Measurements from ENCODE around the gene TSTD2. TPM values are rescaled to one million over a fixed set of nuclear protein-coding genes. Genes with fewer than 3 reads are reported as not detected.

TSTD2 gene
- total RNA-seq = 8.3 and 16.3 TPM in 2 replicates

DNA sequence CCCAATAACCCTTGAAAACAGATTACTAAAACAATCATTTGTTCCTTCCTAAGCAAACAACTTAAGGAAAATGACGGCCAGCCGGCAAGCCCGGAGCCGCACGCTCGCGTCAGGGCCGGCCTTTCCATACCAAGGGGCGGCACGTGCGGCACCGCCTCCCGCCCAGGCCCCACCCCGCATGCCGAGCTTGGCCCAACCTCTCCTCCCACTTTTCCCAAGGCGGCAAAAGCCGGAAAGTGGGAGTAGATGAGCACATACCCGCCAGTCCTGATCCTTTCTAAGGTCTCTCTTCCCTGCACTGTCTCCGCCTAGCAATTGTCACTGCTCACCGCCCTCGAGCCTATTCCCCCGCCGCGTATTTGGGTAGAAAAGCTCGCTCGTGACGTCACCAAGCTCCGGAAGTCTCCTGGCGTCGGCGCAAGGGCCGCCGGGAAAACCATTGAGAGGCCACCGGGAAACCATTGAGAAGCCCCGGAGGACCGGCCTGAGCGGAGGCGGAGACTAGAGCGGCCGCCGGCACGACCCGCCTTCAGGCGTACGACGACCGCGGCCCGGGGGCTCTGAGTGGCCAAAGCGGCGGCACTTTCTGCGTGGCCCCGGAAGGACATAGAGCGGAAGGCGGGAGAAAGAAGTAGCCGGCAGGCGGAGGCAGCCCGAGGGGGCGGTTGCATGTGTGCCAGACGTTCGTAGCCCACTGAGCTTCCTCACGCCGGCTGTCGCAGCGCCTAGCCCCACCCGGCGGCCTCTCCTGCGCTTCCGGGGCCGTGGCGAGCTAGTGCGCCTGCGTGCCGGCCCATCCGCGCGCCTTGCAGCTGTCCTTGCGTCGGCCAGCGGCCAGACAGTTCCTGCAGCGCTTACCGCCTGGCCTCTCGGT is at the start of gene TSTD2, which contains the start of gene NCBP1:
TSS of gene TSTD2 (minus strand) at position 384 of the 874 bp plus-strand sequence. CDS start 5,806 bp downstream, outside the sequence.
TSS of gene NCBP1 (plus strand) at position 837 of the 874 bp plus-strand sequence. CDS start 61 bp downstream, outside the sequence.
- DNase-seq (ENCODE audit: low read depth in 2 of 2) = peak; percentile 98 to 99

DNA sequence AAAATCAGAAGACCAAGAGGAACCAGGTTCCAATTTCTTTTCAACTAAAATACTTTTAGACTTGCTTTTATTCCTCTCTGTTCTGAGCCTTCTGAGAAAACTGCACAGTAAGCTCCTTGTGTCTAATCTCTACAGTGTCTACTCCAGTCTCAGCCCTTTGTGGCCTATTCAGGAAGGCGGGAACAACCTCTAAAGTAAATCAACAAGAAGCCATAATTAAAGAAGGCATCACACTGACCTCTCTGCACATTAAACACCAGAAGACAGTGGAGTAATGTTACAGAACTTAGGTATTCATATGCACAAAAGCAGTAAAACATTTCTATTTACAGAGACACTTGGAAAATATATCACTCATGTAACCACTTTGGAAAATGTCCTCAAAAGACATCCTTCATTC is 49.1 kb upstream of the TSTD2 start:
- DNase-seq (ENCODE audit: low read depth in 2 of 2) = no peak

GRCh38 chr9:97675655-97676054 is 42.5 kb upstream of the TSTD2 start:
- DNase-seq (ENCODE audit: low read depth in 2 of 2) = no peak

- DNase-seq (ENCODE audit: low read depth in 2 of 2) = no peak
Measured at GRCh38 chr9:97673922-97674321, 40.8 kb upstream of the TSTD2 start.

GRCh38 chr9:97672403-97672802 is 39.2 kb upstream of the TSTD2 start:
- no peak for DNase-seq (ENCODE audit: low read depth in 2 of 2)

GRCh38 chr9:97670586-97670985 is 37.4 kb upstream of the TSTD2 start:
- no peak for DNase-seq (ENCODE audit: low read depth in 2 of 2)

- DNase-seq (ENCODE audit: low read depth in 2 of 2) = no peak
Measured at GRCh38 chr9:97668485-97668884, 35.3 kb upstream of the TSTD2 start.

DNA sequence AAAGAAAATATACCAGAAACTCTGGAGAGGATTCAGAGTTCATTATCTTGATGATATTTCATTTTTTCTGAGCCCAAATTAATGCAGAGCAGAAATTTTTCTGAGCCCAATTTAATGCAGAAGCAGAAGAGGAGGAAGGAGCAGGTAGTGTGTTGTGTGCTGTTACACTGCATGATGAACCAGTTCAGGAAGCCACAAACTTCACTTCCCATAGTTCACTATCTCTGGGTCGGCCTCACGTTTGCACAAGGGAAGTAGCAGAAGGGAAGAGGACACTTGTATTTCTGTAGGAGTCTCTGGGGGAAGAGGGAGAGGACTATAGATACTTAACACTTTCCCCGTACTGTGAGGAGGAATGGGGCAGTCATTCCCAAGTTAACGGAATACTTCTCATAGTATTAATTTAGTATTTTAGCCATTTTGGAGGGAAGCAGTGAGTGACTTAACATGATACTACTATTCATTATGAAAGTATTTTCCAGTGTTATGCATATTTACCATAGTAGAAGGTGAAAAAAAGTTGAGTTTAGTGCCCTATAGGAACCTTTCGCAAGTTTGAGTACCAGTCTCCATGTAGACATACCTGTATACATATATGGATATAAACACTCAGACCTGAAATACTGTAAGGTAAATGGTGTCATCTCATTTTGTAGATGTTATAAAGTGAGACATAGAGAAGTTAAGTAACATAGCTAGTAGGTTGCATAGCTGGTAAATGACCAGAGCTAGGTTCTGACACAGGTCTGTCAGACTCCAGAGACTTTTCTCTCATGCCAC is 33.9 kb upstream of the TSTD2 start:
- DNase-seq (ENCODE audit: low read depth in 2 of 2) = no peak

- DNase-seq (ENCODE audit: low read depth in 2 of 2) = no peak
Measured at GRCh38 chr9:97665742-97666141, 32.6 kb upstream of the TSTD2 start.

DNA sequence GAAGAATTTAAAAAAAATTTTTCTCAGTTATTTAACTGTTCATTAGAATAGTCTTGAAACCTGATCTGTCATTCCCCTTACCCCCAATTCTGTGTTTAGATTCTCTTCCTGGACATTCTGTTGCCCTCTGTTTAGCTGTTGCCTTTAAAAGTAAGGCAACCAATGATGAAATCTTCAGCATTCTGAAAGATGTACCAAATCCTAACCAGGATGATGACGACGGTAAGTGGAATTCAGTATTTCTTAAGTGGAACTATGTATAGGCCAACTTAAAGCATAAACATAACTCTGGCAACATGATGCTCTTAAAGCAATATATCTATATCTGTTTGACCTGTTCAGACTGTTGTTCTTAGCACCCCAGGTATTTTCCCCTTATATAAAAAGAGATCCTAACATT is 27.7 kb upstream of the TSTD2 start:
- DNase-seq (ENCODE audit: low read depth in 2 of 2) = no peak

DNA sequence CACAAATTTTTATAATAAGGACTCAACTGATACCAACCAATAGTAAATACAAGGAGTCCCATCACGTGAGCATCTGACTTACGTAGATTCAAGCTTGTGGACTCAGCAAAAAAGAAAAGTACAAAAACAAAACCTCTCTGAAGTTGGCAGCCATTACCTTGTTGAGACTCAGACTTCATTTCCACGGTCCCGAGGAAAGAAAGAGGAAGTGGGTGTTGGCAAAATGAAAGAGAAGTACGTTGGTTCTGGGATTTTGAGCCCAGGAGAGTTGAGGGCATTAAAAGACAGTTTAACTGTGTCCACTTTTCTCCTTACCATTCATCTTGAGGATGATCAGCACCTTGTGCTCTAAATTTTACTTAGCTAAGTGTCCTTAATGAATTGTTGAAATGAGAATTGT is 27.2 kb upstream of the TSTD2 start:
- DNase-seq (ENCODE audit: low read depth in 2 of 2) = no peak

GRCh38 chr9:97659771-97660170 is 26.6 kb upstream of the TSTD2 start:
- no peak for DNase-seq (ENCODE audit: low read depth in 2 of 2)

DNA sequence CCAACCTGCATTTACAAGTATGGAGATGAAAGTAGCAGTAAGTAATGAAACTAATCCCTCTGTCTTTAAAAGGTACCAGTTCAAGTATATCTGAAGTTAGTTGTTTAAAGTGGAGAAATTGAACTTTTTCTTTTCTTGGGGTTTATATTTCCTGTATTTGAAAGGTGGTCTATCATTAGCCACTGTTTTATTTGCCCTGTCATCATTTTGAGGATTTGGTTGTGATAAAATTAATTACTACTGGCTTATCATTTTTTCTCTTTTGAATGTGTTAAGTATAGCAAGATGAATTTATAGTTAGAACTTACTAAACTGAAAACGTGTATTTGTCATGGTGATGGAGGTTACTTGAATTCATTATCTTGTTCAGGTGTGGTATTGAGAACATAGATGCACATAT is 25.5 kb upstream of the TSTD2 start:
- DNase-seq (ENCODE audit: low read depth in 2 of 2) = no peak

GRCh38 chr9:97651646-97652045 is 18.5 kb upstream of the TSTD2 start:
- peak in 1 of 2 donors; percentile 39 for DNase-seq (ENCODE audit: low read depth in 2 of 2)

DNA sequence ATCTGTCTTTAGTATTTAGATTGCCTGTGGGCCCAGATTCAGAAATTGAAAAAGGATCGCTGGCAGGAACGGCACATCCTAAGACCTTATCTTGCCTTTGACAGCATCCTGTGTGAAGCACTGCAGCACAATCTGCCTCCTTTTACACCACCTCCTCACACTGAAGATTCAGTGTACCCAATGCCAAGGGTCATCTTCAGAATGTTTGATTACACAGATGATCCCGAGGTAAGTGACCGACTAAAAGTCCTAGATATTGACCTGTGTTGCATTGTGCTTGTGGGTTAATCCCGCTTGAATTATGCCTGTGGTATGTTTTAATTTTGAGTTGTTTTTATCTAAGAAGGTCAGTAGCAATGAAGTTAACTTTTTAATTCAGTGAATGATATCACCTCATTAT is 14.8 kb upstream of the TSTD2 start:
- no peak for DNase-seq (ENCODE audit: low read depth in 2 of 2)

- DNase-seq (ENCODE audit: low read depth in 2 of 2) = no peak
Measured at GRCh38 chr9:97645720-97646119, 12.6 kb upstream of the TSTD2 start.

DNA sequence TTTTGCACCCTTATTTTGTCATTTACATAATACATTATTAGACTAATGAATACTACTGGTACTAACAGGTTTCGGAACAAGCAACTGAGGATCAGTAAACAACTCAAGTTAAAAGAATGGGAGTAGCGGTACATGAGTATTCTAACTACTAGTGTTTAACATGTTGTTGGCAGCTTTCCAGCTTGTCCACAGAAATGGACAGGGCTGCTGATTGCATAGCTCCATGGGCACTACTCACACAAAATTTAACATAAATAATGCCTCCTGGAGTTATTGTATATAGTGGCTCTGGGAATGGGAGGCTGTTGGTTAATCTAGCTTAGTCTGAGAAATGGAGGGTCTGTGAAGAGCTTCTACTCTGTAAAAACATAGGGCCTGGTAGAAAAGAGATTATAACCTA is 7.2 kb upstream of the TSTD2 start:
- DNase-seq (ENCODE audit: low read depth in 2 of 2) = peak; percentile 15 to 21

DNA sequence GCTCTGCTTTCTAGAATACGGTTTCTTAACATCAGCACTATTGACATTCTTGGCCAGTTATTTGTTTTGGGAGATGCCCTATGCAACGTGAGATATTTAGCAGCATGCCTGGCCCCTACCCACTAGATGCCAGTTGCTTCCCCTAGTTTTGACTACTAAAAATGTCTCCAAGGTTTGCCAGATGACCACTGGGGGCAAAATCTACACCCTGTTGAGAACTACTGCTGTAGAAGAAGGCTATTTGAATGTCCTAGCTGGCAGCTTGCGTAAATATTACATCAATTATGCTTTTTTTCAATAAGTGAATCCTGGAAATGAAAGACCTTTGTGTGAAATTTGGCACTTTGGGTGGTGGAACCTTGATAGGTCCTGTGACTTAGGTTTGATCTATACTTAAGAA is 5.5 kb upstream of the TSTD2 start:
- no peak for DNase-seq (ENCODE audit: low read depth in 2 of 2)

GRCh38 chr9:97636903-97637302 is 3.7 kb upstream of the TSTD2 start:
- DNase-seq (ENCODE audit: low read depth in 2 of 2) = no peak

DNA sequence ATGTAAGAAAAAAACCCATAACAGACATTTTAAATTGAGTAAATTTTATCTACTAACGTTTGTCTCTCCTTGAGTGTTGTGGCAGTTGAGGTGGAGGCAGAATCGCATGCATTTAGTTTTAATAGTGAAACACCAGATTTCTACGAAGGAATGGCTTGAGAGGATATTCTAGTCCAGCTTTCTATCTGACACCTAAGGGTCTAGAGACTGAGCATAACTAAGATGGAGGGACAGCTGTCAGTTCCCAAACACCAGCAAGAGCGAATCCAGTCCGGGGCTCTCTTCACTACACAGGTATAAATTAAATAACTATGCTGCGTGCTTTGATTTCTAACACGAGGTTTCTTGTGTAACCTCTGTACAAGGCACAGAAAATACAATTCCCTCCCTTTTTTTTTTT is 1.9 kb upstream of the TSTD2 start:
- DNase-seq (ENCODE audit: low read depth in 2 of 2) = no peak

DNA sequence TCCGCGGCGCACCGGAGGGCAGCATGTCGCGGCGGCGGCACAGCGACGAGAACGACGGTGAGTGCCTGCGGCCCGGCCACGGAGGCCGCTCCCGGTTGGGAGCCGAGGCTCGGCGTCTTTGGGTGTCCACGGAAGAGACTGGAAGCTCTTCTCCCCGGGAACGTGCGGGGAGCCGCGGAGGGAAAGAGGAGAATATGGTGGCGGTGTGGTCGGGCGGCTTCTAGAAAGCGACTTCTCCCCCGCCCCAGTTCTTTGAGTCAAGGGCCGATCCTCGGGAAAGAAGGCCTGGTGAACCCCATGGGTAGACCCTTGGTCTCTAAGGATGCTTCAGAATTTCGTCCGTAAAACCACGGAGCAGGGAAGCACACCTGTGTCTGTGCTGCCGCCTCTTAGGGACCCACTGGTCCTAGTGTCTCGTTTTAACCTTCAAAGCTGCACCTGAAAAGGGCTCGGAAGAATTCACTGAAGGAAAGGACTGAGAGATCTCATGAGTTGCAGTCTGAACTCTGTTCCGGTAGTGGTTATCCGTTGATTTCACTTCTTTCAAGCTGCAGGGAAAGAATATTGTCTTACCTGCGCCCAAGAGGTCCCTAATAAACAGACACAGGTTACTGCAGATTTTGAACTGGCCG is 807 bp upstream of the TSTD2 start:
- peak; percentile 10 to 16 for DNase-seq (ENCODE audit: low read depth in 2 of 2)
